Astrocyte (in vitro differentiated cells and primary cell): ENCODE results near the gene SLC45A1.

Experiments used
- EZH2 ChIP-seq: IDR thresholded peaks from 2 replicates; pipeline ENCODE4 v1.6.1; 2012; ENCODE audit warnings: mild to moderate bottlenecking, low read length, inconsistent platforms; ENCODE audit not compliant: insufficient read depth
- TF ChIP-seq, protein P1 (sequence below): IDR thresholded peaks from 2 replicates; pipeline ENCODE4 v1.5.1; 2011; ENCODE audit warnings: low read depth, mild to moderate bottlenecking, inconsistent platforms, low read length, moderate library complexity; ENCODE audit not compliant: insufficient read depth

DNA sequence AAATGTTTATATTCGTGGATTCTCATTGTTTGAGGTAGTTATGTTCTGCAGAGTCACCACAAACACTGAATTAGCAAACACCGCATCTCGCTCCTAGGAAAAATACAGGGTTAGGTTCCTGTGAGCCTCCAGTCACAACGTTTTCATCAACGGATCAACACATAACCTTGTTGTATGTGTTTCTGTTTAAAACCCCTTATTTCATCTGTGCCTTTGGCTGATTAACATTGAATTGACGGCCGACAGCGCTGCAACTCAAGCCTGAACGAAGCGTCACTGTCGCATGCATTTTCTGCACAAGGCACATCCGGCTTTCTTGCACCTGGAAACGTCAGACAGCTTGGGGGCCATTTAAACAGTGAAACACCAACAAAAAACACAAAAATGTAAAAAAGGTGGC is 8.4 kb downstream of the SLC45A1 start:
- no peak for TF ChIP-seq EZH2
- TF ChIP-seq, protein P1, sequence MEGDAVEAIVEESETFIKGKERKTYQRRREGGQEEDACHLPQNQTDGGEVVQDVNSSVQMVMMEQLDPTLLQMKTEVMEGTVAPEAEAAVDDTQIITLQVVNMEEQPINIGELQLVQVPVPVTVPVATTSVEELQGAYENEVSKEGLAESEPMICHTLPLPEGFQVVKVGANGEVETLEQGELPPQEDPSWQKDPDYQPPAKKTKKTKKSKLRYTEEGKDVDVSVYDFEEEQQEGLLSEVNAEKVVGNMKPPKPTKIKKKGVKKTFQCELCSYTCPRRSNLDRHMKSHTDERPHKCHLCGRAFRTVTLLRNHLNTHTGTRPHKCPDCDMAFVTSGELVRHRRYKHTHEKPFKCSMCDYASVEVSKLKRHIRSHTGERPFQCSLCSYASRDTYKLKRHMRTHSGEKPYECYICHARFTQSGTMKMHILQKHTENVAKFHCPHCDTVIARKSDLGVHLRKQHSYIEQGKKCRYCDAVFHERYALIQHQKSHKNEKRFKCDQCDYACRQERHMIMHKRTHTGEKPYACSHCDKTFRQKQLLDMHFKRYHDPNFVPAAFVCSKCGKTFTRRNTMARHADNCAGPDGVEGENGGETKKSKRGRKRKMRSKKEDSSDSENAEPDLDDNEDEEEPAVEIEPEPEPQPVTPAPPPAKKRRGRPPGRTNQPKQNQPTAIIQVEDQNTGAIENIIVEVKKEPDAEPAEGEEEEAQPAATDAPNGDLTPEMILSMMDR = no peak
